ENCODE results near the gene HELLS. TPM values are rescaled to one million over a fixed set of nuclear protein-coding genes. Genes with fewer than 3 reads are reported as not detected.

HELLS gene
- total RNA-seq, 4 donors from 2014 or later = 1.8 to 113 (median 9.8) TPM

DNA sequence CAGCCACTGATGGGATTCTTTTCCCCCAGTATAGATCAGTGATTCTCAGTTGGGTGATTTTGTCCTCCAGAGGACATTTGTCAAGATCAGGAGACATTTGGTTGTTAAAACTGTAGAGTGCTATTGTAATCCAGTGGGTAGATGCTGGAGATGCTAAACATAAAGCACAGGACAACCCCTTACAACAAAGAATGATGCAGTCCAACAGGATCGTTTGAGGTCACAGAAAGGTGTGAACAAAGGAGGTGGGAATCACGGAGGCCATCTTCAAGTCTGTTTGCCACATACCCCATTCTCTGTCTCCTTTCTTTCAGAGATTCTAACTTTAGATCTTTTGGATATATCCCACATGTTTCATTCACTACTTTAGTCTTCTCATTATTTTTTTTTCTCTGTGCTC, 69.0 kb downstream of the HELLS start:
- TF ChIP-seq, protein P1, sequence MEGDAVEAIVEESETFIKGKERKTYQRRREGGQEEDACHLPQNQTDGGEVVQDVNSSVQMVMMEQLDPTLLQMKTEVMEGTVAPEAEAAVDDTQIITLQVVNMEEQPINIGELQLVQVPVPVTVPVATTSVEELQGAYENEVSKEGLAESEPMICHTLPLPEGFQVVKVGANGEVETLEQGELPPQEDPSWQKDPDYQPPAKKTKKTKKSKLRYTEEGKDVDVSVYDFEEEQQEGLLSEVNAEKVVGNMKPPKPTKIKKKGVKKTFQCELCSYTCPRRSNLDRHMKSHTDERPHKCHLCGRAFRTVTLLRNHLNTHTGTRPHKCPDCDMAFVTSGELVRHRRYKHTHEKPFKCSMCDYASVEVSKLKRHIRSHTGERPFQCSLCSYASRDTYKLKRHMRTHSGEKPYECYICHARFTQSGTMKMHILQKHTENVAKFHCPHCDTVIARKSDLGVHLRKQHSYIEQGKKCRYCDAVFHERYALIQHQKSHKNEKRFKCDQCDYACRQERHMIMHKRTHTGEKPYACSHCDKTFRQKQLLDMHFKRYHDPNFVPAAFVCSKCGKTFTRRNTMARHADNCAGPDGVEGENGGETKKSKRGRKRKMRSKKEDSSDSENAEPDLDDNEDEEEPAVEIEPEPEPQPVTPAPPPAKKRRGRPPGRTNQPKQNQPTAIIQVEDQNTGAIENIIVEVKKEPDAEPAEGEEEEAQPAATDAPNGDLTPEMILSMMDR (IDR thresholded peaks at IDR 0.05) = no peak
- H3K36me3 ChIP-seq = no peaks in the 10 kb centered on the region
- intact Hi-C loops (cut with DNase I; ENCODE audit: low total_unique reads) = no loop called here
- DNase-seq = no peak
- no peak overlapping the region for H3K4me3 ChIP-seq
- H3K9me3 ChIP-seq = no peaks in the 10 kb centered on the region
- no peaks in the 10 kb centered on the region for H3K27me3 ChIP-seq
- no peaks in the 10 kb centered on the region for H3K4me1 ChIP-seq
- no peak overlapping the region for H3K27ac ChIP-seq

DNA sequence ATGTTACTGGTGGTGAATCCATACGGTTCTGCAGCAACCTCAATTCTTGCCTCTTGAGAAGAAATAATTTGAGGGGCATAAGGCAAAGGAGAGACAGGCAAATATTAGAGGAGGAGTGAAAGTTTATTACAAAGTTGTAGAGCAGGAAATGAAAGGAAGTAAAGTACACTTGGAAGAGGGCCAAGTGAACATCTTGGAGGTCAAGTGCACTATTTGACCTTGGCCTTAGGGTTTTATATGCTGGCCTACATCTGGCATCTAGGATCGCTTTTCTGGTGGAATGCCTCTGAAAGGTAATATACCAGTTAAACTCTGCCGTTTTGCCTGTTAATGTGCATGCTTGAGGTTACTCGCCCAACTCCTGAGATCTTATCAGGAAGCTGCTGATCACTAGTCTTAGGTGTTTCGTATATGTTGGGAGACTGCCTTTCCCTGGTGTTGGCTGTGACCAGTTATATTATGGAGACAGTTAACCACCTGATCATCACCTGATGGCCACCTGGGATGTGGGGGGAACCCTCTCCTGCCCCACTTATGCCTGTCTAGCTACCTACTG, 71.9 kb downstream of the HELLS start:
- H3K4me1 ChIP-seq = no peaks in the 10 kb centered on the region
- intact Hi-C loops (cut with DNase I; ENCODE audit: low total_unique reads) = no loop called here
- no peak for DNase-seq
- no peaks in the 10 kb centered on the region for H3K27me3 ChIP-seq
- no peaks in the 10 kb centered on the region for H3K36me3 ChIP-seq
- H3K27ac ChIP-seq = no peak overlapping the region
- TF ChIP-seq, protein P1 (IDR thresholded peaks at IDR 0.05) = no peak
- TF ChIP-seq POLR2A (IDR thresholded peaks at IDR 0.05) = no peak
- no peaks in the 10 kb centered on the region for H3K9me3 ChIP-seq
- no peak overlapping the region for H3K4me3 ChIP-seq

DNA sequence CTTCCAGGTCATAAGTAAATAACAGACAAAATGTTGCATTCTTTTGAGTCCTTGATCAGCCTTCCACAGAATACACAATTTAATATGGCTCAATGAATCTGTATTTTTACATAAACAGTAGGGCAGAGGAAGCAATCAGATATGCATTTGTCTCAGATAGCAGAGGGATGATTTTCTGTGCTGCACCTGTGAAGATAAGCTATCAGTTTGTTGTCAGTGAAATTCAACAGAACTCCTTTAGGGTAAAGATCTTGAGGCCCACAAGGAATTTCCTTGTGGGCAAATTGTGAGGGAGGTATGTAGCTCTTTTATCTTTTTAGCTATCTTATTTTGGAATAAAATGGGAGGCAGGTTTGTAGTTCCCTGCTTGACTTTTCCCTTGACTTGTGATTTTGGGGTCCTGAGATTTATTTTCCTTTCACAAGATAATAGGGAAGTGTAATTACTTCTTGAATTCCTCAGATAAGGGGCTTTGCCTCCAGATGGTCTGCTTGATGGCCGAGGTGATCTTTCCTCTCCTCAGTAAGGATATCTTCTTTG, 77.1 kb downstream of the HELLS start:
- H3K27ac ChIP-seq = no peak overlapping the region
- intact Hi-C loops (cut with DNase I; ENCODE audit: low total_unique reads) = no loop called here
- no peak for TF ChIP-seq POLR2A (IDR thresholded peaks at IDR 0.05)
- TF ChIP-seq, protein P1 (IDR thresholded peaks at IDR 0.05) = no peak
- H3K27me3 ChIP-seq = no peaks in the 10 kb centered on the region
- H3K4me3 ChIP-seq = no peak overlapping the region
- no peaks in the 10 kb centered on the region for H3K36me3 ChIP-seq
- H3K4me1 ChIP-seq = no peaks in the 10 kb centered on the region
- DNase-seq = no peak
- no peaks in the 10 kb centered on the region for H3K9me3 ChIP-seq

DNA sequence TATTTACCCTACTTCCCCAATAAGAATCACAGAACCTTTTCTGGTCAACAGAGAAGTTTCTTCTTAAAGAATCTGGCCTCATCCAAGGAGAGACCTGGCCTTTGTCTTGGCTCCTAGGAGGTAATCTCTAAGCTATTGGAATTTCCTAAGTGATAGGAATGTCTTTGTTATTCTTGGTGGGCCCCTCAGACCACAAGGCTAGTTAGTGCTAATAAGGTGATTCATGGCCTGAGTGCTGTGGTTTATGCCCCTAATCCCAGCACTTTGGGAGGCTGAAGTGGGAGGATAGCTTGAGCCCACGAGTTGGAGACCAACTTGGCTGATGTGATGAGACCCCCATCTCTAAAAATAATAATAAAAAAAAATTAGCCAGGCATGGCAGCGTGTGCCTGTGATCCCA, 78.0 kb downstream of the HELLS start:
- Histone ChIP-seq H3K4me1 (no peaks in the 10 kb centered on the region), H3K27me3 (no peaks in the 10 kb centered on the region), H3K9me3 (no peaks in the 10 kb centered on the region), H3K27ac (no peak overlapping the region), H3K4me3 (no peak overlapping the region), H3K36me3 (no peaks in the 10 kb centered on the region)
- TF ChIP-seq, protein P1 (IDR thresholded peaks at IDR 0.05) = no peak
- TF ChIP-seq POLR2A (IDR thresholded peaks at IDR 0.05) = no peak
- intact Hi-C loops (cut with DNase I; ENCODE audit: low total_unique reads) = no loop called here
- no peak for DNase-seq

DNA sequence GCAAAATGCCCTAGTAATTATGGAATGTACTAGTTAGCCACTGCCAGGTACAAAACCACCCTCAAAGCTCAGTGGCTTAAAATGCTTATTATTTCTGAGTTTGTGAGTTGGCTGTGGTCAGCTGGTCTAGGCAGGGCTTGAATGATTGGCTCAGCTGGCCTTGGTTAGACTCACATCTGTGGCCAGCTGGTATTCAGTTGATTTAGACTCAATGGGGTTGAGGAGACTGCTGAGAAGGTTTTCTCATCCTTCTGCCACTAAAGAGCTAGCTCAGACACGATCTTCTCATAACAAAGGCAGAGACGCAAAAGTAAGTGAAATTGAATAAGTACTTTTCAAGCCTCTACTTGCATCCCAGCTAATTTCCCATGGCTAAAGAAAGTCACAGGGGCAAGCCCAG, 80.9 kb downstream of the HELLS start:
- no peaks in the 10 kb centered on the region for H3K36me3 ChIP-seq
- no peaks in the 10 kb centered on the region for H3K27me3 ChIP-seq
- H3K4me1 ChIP-seq = no peaks in the 10 kb centered on the region
- DNase-seq = no peak
- intact Hi-C loops (cut with DNase I; ENCODE audit: low total_unique reads) = no loop called here
- no peaks in the 10 kb centered on the region for H3K9me3 ChIP-seq
- no peak overlapping the region for H3K4me3 ChIP-seq
- no peak for TF ChIP-seq POLR2A (IDR thresholded peaks at IDR 0.05)
- TF ChIP-seq, protein P1 (IDR thresholded peaks at IDR 0.05) = no peak
- H3K27ac ChIP-seq = no peak overlapping the region
